MM.1S (cell line): ENCODE results near the gene TMEM187.

Experiments
- EZH2 ChIP-seq: fragments of 300-600 bp; sonication (generic); optimal IDR thresholded peaks from 2 replicates; pipeline ENCODE3; 2017; ENCODE audit warnings: low read depth, mild to moderate bottlenecking, antibody characterized with exemption, low read length, mixed read lengths
- TF ChIP-seq, protein P1 (sequence below): fragments of 300-600 bp; sonication (generic); IDR thresholded peaks from 2 replicates; pipeline ENCODE4 v1.5.1; 2016; ENCODE audit warnings: antibody characterized with exemption, low read length, mixed read lengths

DNA sequence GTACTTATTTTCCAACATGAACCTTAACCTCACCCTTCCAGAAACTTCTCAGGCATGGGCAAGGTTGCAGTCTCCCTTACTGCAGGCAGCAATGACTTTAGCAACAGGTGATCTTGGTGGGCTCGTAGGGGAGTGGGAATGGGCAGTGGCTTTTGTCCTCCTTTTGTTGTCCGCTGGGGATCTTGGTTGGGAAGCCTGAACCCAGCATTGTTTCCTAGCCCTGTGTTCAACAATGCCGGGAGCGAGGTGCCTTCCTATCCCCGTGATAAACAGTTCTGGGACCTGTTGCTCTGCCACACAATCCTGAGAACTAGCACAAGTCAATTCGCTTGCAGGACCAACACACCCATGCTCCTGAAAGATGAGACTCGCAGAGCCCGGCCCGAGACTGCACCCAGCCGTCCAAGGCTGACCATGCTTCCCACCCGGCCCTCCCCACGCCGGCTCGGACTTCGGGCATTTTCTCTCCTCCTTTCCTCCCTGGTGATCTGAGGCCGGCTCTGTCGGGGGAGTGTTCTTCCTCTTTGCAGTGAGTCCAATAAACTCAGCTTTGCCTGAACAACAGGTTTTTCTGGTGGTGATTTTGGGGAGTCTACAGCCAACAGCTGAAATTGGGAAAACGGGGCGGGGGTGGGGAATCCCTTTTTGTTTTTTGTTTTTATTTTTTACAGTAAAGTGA lies 26.9 kb downstream of the TMEM187 start:
- TF ChIP-seq EZH2: no peak
- TF ChIP-seq, protein P1, sequence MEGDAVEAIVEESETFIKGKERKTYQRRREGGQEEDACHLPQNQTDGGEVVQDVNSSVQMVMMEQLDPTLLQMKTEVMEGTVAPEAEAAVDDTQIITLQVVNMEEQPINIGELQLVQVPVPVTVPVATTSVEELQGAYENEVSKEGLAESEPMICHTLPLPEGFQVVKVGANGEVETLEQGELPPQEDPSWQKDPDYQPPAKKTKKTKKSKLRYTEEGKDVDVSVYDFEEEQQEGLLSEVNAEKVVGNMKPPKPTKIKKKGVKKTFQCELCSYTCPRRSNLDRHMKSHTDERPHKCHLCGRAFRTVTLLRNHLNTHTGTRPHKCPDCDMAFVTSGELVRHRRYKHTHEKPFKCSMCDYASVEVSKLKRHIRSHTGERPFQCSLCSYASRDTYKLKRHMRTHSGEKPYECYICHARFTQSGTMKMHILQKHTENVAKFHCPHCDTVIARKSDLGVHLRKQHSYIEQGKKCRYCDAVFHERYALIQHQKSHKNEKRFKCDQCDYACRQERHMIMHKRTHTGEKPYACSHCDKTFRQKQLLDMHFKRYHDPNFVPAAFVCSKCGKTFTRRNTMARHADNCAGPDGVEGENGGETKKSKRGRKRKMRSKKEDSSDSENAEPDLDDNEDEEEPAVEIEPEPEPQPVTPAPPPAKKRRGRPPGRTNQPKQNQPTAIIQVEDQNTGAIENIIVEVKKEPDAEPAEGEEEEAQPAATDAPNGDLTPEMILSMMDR: no peak
